Keratinocyte (primary cell): ENCODE data around the gene PTCRA. TPM values are rescaled to one million over a fixed set of nuclear protein-coding genes. Genes with fewer than 3 reads are reported as not detected.

Experiments
- DNase-seq: peaks from one replicate; pipeline ENCODE4 v3.0.0-alpha.2; 2011; ENCODE audit warnings: low read depth, missing footprints, low spot score
- FAIRE-seq: peaks from 2 replicates; lab custom pipeline; 2011; peaks lifted over from hg19 to GRCh38; lab: Jason Lieb, UNC
- H2AFZ ChIP-seq: 2 replicates; pipeline ENCODE4 v1.6.0; 2012; ENCODE audit warnings: low read length, control low read depth, inconsistent platforms; ENCODE audit not compliant: control insufficient read depth
- H3K27ac ChIP-seq: 2 replicates; pipeline ENCODE4 v1.5.1; 2011; ENCODE audit warnings: low read length; ENCODE audit not compliant: control insufficient read depth, insufficient read depth
- H3K27me3 ChIP-seq: 3 replicates; pipeline ENCODE4 v1.6.0; 2011; ENCODE audit warnings: low read length; ENCODE audit not compliant: control insufficient read depth, insufficient read depth; ENCODE audit errors: extremely low read depth
- H3K36me3 ChIP-seq, 2 experiments: 2 replicates in 1 of 2; 3 replicates in 1 of 2; pipeline ENCODE4 v1.5.1; 2011; ENCODE audit warnings: low read length in 2 of 2, mild to moderate bottlenecking in 1 of 2; ENCODE audit not compliant: control insufficient read depth in 2 of 2, insufficient read depth in 2 of 2; ENCODE audit errors: extremely low read depth in 1 of 2
- H3K4me1 ChIP-seq: 3 replicates; pipeline ENCODE4 v1.5.1; 2011; ENCODE audit warnings: low read length; ENCODE audit not compliant: control insufficient read depth, insufficient read depth; ENCODE audit errors: extremely low read depth
- H3K4me2 ChIP-seq: 3 replicates; pipeline ENCODE4 v1.6.0; 2011; ENCODE audit warnings: low read depth, low read length; ENCODE audit not compliant: control insufficient read depth, insufficient read depth; ENCODE audit errors: extremely low read depth
- H3K4me3 ChIP-seq, 3 experiments: fragments of 200-600 bp in 1 of 3; sonication (generic) in 1 of 3; 2 replicates in 2 of 3; 3 replicates in 1 of 3; pipeline ENCODE4 v1.5.1; 2011 to 2016; ENCODE audit warnings: low read length in 3 of 3, mild to moderate bottlenecking in 3 of 3, control low read depth in 2 of 3, inconsistent platforms in 1 of 3, low read depth in 1 of 3, mixed read lengths in 1 of 3, mixed run types in 1 of 3, moderate library complexity in 1 of 3; ENCODE audit not compliant: control insufficient read depth in 2 of 3, insufficient read depth in 2 of 3; ENCODE audit errors: extremely low read depth in 1 of 3
- H3K79me2 ChIP-seq: 2 replicates; pipeline ENCODE4 v1.6.0; 2012; ENCODE audit warnings: low read length; ENCODE audit not compliant: control insufficient read depth, insufficient read depth
- H3K9ac ChIP-seq: 3 replicates; pipeline ENCODE4 v1.6.0; 2011; ENCODE audit warnings: low read length; ENCODE audit not compliant: control insufficient read depth, insufficient read depth; ENCODE audit errors: extremely low read depth
- H3K9me1 ChIP-seq: 3 replicates; pipeline ENCODE4 v1.6.0; 2011; ENCODE audit warnings: low read length; ENCODE audit not compliant: control insufficient read depth, insufficient read depth; ENCODE audit errors: extremely low read depth
- H3K9me3 ChIP-seq: 2 replicates; pipeline ENCODE4 v1.5.1; 2012; ENCODE audit warnings: low read depth, low read length; ENCODE audit not compliant: control insufficient read depth
- H4K20me1 ChIP-seq: 3 replicates; pipeline ENCODE4 v1.6.0; 2011; ENCODE audit warnings: low read length; ENCODE audit not compliant: control insufficient read depth, insufficient read depth; ENCODE audit errors: extremely low read depth
- EZH2 ChIP-seq: IDR thresholded peaks from one replicate; pipeline ENCODE4 v1.6.1; 2012; ENCODE audit warnings: inconsistent platforms, mild to moderate bottlenecking, low read length, moderate library complexity
- dilution Hi-C: fragments of 300-500 bp; cut with MboI; formaldehyde crosslinking; loops from one replicate; pipeline ENCODE4 v1.7.0; 2020; ENCODE audit warnings: low sequenced_read_pairs; ENCODE audit not compliant: extremely low pct_ligation_motif_present
- polyA minus RNA-seq, 3 experiments: library from RNA; depleted of rRNA, polyadenylated mRNA; stranded (reverse); fragments of >200 nt; gene quantifications; 1 replicate in 1 of 3; 2 replicates in 1 of 3; 3 replicates in 1 of 3; pipeline ENCODE4 v1.2.3, GENCODE V29; 2011
- polyA plus RNA-seq, 5 experiments: library from polyadenylated mRNA; depleted of rRNA in 3 of 5; stranded (reverse) in 3 of 5; stranded (forward) in 1 of 5; unstranded in 1 of 5; fragments of >200 nt; gene quantifications; 1 replicate in 1 of 5; 2 replicates in 3 of 5; 3 replicates in 1 of 5; pipeline versions ENCODE4 v1.2.1 to v1.2.3, GENCODE V29; 2011 to 2012; ENCODE audit warnings: missing spikeins in 2 of 5, low read depth in 1 of 5, low replicate concordance in 1 of 5
- TF ChIP-seq, protein P1 (sequence below), 3 experiments: IDR thresholded peaks in 1 of 3; conservative IDR thresholded peaks in 1 of 3; optimal IDR thresholded peaks in 1 of 3; 2 replicates in 2 of 3; 3 replicates in 1 of 3; pipeline versions ENCODE3 to v1.5.1; 2011; ENCODE audit warnings: low read length in 3 of 3, mild to moderate bottlenecking in 3 of 3, moderate library complexity in 2 of 3, control low read depth in 1 of 3, inconsistent platforms in 1 of 3; ENCODE audit not compliant: insufficient read depth in 2 of 3; ENCODE audit errors: extremely low read depth in 1 of 3

The PTCRA gene, protein sequence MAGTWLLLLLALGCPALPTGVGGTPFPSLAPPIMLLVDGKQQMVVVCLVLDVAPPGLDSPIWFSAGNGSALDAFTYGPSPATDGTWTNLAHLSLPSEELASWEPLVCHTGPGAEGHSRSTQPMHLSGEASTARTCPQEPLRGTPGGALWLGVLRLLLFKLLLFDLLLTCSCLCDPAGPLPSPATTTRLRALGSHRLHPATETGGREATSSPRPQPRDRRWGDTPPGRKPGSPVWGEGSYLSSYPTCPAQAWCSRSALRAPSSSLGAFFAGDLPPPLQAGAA
- not detected in 3 replicates for polyA plus RNA-seq
- not detected for polyA plus RNA-seq (2011; ENCODE audit: low read depth)
- not detected in 2 replicates for polyA plus RNA-seq (2011; cell fraction: cytosol; rRNA removed)
- polyA plus RNA-seq (2011; cell fraction: nucleus; rRNA removed) = not detected in 2 replicates
- not detected in 2 replicates for polyA plus RNA-seq (2012; ENCODE audit: low replicate concordance)
- not detected in 3 replicates for polyA minus RNA-seq
- polyA minus RNA-seq (2011; cell fraction: cytosol; rRNA and poly(A)+ RNA removed) = not detected
- polyA minus RNA-seq (2011; cell fraction: nucleus; rRNA and poly(A)+ RNA removed) = not detected in 2 replicates

DNA sequence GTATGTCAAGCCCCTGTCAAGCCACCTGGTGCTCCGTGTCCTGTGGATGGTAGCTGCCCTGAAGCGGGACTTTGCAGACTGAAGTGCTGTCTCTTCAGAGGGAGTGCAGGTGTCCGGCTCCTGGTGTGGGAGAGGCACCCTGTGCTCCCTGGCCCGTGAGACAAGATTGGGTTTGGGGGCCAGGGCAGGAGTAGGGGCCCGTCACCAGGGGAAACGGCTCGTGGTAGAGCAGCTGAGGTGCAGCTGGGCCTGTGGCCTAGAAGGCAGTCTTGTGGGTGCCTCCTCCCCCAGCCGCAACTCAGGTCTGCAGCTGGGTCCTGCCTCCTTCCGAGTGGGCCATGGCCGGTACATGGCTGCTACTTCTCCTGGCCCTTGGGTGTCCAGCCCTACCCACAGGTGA, at the start of gene PTCRA:
Gene PTCRA, plus strand, starts transcription at position 322 of the 400 bp plus-strand sequence. Its CDS starts 17 bp downstream, at position 339.
- Histone ChIP-seq H2AFZ (no peak within 1 kb of the TSS), H3K27me3 (peaks cover 4% of the 10 kb centered on the region), H3K4me3 (no peak within 1 kb of the TSS), H3K4me2 (no peak within 1 kb of the TSS), H3K9me3 (no peaks in the 10 kb centered on the region), H3K4me1 (peaks cover 3% of the 10 kb centered on the region), H3K36me3 (no peaks in the 10 kb centered on the region), H3K79me2 (no peaks in the 10 kb centered on the region), H3K9me1 (no peaks in the 10 kb centered on the region), H3K9ac (no peak within 1 kb of the TSS), H3K27ac (no peak within 1 kb of the TSS), H4K20me1 (no peaks in the 10 kb centered on the region)
- dilution Hi-C loops = no loop called here
- TF ChIP-seq EZH2 = no peak
- TF ChIP-seq, protein P1, sequence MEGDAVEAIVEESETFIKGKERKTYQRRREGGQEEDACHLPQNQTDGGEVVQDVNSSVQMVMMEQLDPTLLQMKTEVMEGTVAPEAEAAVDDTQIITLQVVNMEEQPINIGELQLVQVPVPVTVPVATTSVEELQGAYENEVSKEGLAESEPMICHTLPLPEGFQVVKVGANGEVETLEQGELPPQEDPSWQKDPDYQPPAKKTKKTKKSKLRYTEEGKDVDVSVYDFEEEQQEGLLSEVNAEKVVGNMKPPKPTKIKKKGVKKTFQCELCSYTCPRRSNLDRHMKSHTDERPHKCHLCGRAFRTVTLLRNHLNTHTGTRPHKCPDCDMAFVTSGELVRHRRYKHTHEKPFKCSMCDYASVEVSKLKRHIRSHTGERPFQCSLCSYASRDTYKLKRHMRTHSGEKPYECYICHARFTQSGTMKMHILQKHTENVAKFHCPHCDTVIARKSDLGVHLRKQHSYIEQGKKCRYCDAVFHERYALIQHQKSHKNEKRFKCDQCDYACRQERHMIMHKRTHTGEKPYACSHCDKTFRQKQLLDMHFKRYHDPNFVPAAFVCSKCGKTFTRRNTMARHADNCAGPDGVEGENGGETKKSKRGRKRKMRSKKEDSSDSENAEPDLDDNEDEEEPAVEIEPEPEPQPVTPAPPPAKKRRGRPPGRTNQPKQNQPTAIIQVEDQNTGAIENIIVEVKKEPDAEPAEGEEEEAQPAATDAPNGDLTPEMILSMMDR (optimal IDR thresholded peaks at IDR 0.05 in 1 of 3, IDR thresholded peaks at IDR 0.05 in 1 of 3, conservative IDR thresholded peaks at IDR 0.05 in 1 of 3; ENCODE audit: extremely low read depth in 1 of 3, insufficient read depth in 2 of 3, low read length in 3 of 3) = no peak
- FAIRE-seq = no peak
- DNase-seq = no peak

DNA sequence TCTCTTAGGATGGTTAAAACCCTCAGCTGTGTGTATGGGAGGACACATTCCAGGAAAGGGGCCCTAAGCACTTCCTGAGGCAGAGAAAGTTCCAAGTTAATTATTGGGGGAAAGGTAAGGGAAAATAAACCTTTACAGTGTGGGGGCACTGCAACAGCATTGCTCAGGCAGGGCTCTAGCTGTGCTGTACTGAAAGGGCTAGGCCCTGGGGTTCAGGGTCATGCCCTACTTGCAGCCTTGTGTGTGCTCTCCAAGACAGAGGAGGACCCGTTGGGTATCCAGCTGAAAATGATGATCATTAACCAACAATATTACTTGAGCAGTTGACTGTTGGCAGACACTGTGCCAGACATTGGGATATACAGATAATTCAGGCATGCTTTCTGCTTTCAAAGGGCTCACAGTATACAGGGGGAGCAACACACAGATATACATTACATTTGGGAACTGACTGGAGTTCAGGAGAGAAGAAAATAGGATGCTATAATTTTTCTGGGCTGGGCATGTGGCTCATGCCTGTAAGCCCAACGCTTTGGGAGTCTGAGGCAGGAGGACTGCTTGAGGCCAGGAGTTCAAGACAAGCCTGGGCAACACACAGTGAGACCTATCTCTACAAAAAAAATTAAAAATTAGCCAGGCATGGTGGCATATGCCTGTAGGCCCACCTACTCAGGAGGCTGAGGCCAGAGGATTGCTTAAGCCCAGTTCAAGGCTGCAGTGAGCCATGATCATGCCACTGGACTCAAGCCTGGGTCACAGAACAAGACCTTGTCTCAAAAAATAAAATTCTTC, 45.5 kb upstream of the PTCRA start:
- dilution Hi-C loops = no loop called here

More for the DNA sequence above, 45.5 kb upstream of the PTCRA start:
- Histone ChIP-seq H3K79me2 (no peaks in the 10 kb centered on the region), H3K9ac (no peak overlapping the region), H3K4me1 (no peaks in the 10 kb centered on the region), H3K27me3 (no peaks in the 10 kb centered on the region), H3K4me3 (no peak overlapping the region), H3K36me3 (peaks cover 0 to 5% of the 10 kb centered on the region in 2 experiments), H3K9me3 (no peaks in the 10 kb centered on the region), H3K9me1 (no peaks in the 10 kb centered on the region), H4K20me1 (no peaks in the 10 kb centered on the region), H3K4me2 (no peak overlapping the region), H3K27ac (no peak overlapping the region), H2AFZ (no peak overlapping the region)
- FAIRE-seq = no peak
- no peak for DNase-seq
- TF ChIP-seq, protein P1 (optimal IDR thresholded peaks at IDR 0.05 in 1 of 3, IDR thresholded peaks at IDR 0.05 in 1 of 3, conservative IDR thresholded peaks at IDR 0.05 in 1 of 3; ENCODE audit: extremely low read depth in 1 of 3, insufficient read depth in 2 of 3, low read length in 3 of 3) = no peak
- TF ChIP-seq EZH2 = no peak
